GM10847 (cell line): ENCODE data around the gene LRP8.

Experiments
- POLR2A ChIP-seq: IDR thresholded peaks from 2 replicates; pipeline ENCODE4 v1.6.1; 2011; ENCODE audit not compliant: insufficient read length; ENCODE audit errors: extremely low read depth

The LRP8 gene

GRCh38 chr1:53257454-53258081 is 70.3 kb downstream of the LRP8 start:
- TF ChIP-seq POLR2A: no peak

- TF ChIP-seq POLR2A: no peak
Measured at GRCh38 chr1:53256511-53257453, 71.1 kb downstream of the LRP8 start.

GRCh38 chr1:53255031-53255430 is 72.8 kb downstream of the LRP8 start:
- TF ChIP-seq POLR2A: no peak

GRCh38 chr1:53254011-53254640 is 73.7 kb downstream of the LRP8 start:
- TF ChIP-seq POLR2A: no peak

GRCh38 chr1:53250325-53250724 is 77.5 kb downstream of the LRP8 start:
- TF ChIP-seq POLR2A: no peak

- no peak for TF ChIP-seq POLR2A
Measured at GRCh38 chr1:53249706-53250105, 78.2 kb downstream of the LRP8 start.

GRCh38 chr1:53246261-53247134 is 81.4 kb downstream of the LRP8 start:
- TF ChIP-seq POLR2A: no peak

- no peak for TF ChIP-seq POLR2A
Measured at GRCh38 chr1:53244141-53244540, 83.7 kb downstream of the LRP8 start.

GRCh38 chr1:53242381-53242780 is 85.5 kb downstream of the LRP8 start:
- TF ChIP-seq POLR2A: no peak

- TF ChIP-seq POLR2A: no peak
Measured at GRCh38 chr1:53241828-53242227, 86.0 kb downstream of the LRP8 start.

GRCh38 chr1:53238197-53239155 is 89.4 kb downstream of the LRP8 start, which contains the start of gene MAGOH:
MAGOH (minus strand) TSS chr1:53238518; CDS start chr1:53238448, 70 bp downstream.
- TF ChIP-seq POLR2A: peak; percentile 70

GRCh38 chr1:53237638-53238037 is 90.2 kb downstream of the LRP8 start:
- TF ChIP-seq POLR2A: no peak

GRCh38 chr1:53220962-53221286 is 106.9 kb downstream of the LRP8 start:
- TF ChIP-seq POLR2A: no peak
